Spleen (tissue), 7 donors: ENCODE results near the gene GBP5.

Source experiments
- POLR2AphosphoS5 ChIP-seq, 3 donors: sonication (generic); formaldehyde crosslinking; IDR thresholded peaks; one replicate each; pipeline ENCODE4 v1.5.1; 2017; ENCODE audit warnings: antibody characterized with exemption in 3 of 3
- TF ChIP-seq, protein P1 (sequence below), 11 experiments: fragments of 200-600 bp in 7 of 11; fragments of 450-650 bp in 4 of 11; sonication (generic) in 4 of 11; IDR thresholded peaks in 8 of 11; conservative IDR thresholded peaks in 3 of 11; 1 replicate in 7 of 11; 2 replicates in 4 of 11; pipeline versions ENCODE4 v1.4.0 to v1.8.0; 2016 to 2021; ENCODE audit warnings: antibody characterized with exemption in 11 of 11, inconsistent platforms in 4 of 11, mild to moderate bottlenecking in 1 of 11
- donor health status: DM: no; HTN: no; CAD: no; lungs with moderate emphysema.
- donor health status: DM: no; HTN: no; CAD: no.
- donor health status: DM: no; HTN: no; CAD: no.

DNA sequence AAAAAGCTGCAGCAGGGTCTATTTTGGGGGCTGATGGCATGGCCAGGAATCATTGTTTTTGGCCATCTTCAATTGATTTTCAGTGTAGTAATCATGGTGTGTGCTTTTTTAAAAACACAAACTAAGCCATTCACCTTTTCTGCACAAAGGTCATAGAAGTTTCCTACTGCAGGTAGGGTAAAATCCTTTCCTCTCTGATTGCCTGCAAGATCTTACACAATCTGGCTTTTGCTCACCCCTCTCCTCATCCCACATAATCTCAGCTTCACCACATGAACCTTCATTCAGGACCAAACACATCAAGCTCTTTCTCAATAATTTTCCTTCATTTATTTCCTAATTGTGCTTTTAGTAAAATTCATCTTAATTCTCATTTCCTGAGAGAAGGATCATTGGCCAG is 38.3 kb upstream of the GBP5 start:
- no peak for TF ChIP-seq POLR2AphosphoS5 (IDR thresholded peaks at IDR 0.05)
- TF ChIP-seq, protein P1, sequence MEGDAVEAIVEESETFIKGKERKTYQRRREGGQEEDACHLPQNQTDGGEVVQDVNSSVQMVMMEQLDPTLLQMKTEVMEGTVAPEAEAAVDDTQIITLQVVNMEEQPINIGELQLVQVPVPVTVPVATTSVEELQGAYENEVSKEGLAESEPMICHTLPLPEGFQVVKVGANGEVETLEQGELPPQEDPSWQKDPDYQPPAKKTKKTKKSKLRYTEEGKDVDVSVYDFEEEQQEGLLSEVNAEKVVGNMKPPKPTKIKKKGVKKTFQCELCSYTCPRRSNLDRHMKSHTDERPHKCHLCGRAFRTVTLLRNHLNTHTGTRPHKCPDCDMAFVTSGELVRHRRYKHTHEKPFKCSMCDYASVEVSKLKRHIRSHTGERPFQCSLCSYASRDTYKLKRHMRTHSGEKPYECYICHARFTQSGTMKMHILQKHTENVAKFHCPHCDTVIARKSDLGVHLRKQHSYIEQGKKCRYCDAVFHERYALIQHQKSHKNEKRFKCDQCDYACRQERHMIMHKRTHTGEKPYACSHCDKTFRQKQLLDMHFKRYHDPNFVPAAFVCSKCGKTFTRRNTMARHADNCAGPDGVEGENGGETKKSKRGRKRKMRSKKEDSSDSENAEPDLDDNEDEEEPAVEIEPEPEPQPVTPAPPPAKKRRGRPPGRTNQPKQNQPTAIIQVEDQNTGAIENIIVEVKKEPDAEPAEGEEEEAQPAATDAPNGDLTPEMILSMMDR (IDR thresholded peaks at IDR 0.05 in 8 of 11, conservative IDR thresholded peaks at IDR 0.05 in 3 of 11), result no peak
